ENCODE results near the gene DSE.

DNA sequence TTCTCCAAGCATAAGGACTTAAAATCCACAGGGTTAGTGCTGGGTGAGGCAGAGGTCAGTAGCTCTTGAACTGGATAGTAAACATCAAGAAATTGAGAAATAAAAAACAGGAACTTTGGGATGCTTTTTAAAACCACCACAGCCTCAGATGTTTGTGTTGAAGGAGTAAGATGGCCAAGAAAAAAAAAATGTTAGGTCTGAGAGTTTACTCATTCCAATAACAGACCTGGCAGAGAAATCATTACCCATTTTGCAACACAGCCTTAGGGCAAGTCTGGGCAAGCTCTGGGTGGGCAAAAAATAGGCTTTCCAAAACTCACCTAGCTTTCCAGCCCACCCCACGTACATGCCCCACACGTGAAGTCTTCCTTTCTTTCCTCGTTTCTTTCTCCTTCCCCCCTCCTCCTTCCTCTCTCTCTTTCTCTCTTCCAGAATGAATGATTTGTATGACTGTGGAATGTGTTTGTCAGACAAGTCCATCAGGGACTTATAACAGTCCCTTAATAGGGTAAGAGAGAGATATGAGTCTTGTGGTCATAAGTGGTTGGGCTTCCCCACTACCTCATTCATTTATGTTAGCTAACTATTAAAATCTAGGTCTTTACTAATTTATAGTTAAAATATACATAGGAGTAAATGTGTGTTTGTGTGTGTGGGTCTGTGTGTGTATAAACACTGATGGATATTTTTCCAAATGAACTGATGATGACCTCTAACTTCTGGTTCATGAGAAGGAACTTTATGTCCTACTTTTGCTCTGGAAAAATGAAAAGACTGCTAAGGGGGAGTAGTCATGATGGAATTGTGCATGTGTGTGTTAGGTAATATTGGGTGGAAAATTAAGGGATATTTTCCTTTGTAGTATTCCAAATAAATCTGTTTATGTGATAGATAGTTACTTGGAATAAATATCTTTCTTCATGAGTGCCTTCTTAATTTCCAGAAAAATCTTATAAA lies 18.0 kb upstream of the DSE start:
- TF ChIP-seq CREB1 (IDR thresholded peaks at IDR 0.05; ENCODE audit: low read depth) (no peak), TEAD4 (IDR thresholded peaks at IDR 0.05) (no peak), NFIC (IDR thresholded peaks at IDR 0.05) (no peak), TAF1 (IDR thresholded peaks at IDR 0.05; ENCODE audit: low read depth) (no peak), EP300 (IDR thresholded peaks at IDR 0.05; ENCODE audit: borderline replicate concordance) (no peak), YY1 (IDR thresholded peaks at IDR 0.05; ENCODE audit: low read depth) (no peak), FOXM1 (IDR thresholded peaks at IDR 0.05; ENCODE audit: borderline replicate concordance, low read depth) (no peak), RAD21 (IDR thresholded peaks at IDR 0.05; ENCODE audit: low read depth) (no peak), CEBPB (IDR thresholded peaks at IDR 0.05) (no peak)
- TF ChIP-seq, protein P1, sequence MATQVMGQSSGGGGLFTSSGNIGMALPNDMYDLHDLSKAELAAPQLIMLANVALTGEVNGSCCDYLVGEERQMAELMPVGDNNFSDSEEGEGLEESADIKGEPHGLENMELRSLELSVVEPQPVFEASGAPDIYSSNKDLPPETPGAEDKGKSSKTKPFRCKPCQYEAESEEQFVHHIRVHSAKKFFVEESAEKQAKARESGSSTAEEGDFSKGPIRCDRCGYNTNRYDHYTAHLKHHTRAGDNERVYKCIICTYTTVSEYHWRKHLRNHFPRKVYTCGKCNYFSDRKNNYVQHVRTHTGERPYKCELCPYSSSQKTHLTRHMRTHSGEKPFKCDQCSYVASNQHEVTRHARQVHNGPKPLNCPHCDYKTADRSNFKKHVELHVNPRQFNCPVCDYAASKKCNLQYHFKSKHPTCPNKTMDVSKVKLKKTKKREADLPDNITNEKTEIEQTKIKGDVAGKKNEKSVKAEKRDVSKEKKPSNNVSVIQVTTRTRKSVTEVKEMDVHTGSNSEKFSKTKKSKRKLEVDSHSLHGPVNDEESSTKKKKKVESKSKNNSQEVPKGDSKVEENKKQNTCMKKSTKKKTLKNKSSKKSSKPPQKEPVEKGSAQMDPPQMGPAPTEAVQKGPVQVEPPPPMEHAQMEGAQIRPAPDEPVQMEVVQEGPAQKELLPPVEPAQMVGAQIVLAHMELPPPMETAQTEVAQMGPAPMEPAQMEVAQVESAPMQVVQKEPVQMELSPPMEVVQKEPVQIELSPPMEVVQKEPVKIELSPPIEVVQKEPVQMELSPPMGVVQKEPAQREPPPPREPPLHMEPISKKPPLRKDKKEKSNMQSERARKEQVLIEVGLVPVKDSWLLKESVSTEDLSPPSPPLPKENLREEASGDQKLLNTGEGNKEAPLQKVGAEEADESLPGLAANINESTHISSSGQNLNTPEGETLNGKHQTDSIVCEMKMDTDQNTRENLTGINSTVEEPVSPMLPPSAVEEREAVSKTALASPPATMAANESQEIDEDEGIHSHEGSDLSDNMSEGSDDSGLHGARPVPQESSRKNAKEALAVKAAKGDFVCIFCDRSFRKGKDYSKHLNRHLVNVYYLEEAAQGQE (IDR thresholded peaks at IDR 0.05; ENCODE audit: low read depth): no peak
- TF ChIP-seq, protein P2, sequence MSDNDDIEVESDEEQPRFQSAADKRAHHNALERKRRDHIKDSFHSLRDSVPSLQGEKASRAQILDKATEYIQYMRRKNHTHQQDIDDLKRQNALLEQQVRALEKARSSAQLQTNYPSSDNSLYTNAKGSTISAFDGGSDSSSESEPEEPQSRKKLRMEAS (IDR thresholded peaks at IDR 0.05): no peak
